DMS114 treated with DMSO at 0.1 percent for 48 hours (cell line): ENCODE data around the gene WDR90.
A peak's percentile ranks its signal among the peaks of the same experiment; 100 is the strongest.

Experiments
- DNase-seq: peaks from one replicate; lab custom pipeline; 2025; ENCODE audit not compliant: unreplicated experiment; lab: John Stamatoyannopoulos, UW

WDR90 gene

DNA sequence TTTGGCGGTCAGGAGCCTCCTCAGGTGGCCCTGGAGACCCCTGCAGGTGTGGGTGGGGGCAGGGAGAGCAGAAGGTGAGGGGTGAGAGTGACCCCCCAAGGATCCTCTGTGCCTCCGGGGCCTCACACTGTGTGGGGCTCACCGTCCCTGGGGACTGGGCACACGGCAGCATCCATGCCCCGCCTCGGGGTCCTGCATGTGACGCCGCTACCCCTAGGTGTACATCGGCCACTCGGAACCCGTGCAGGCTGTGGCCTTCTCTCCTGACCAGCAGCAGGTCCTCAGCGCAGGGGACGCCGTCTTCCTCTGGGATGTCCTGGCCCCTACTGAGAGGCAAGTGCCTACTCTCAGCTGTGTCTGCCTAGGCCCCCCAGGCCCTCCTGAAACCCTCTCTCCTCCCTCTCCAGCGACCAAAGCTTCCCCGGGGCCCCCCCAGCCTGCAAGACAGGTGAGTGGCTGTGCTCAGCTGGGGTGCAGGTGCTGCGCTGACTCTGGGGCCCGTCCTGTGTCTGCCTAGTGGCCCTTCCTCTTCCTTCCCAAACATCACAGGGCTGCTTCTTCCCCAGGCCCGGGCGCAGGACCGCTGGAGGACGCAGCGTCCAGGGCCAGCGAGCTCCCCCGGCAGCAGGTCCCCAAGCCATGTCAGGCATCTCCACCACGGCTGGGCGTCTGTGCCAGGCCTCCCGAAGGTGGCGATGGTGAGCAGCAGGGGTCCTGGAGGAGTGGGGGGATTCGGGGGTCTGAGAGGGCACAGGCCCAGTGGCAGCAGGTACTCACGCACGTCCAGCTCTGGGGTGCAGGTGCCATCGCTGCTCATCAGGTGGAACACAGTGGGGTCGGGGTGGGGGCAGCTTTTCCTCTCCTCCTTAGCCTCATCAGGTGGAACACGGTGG is 9.8 kb downstream of the WDR90 start:
- DNase-seq = no peak

DNA sequence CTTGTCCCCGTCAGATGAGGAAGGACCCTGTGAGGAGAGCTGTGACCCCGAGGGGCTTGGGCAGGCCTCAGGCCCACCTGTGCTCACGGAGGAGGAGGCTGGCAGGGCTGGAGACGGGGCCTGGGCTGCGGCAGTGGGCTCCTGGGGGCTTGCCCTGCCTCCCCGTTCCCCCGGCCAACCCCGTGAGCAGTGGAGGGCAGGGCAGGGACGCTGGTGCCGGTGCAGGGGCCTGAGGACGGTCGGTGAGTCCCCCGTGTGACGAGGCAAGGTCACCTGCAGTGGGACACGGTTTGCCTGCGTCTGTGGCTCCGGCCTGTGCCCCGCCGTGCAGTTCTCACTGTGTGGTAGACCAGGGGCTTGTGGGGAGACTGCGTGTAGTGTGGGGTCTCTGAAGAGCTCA is 10.5 kb downstream of the WDR90 start:
- no peak for DNase-seq

DNA sequence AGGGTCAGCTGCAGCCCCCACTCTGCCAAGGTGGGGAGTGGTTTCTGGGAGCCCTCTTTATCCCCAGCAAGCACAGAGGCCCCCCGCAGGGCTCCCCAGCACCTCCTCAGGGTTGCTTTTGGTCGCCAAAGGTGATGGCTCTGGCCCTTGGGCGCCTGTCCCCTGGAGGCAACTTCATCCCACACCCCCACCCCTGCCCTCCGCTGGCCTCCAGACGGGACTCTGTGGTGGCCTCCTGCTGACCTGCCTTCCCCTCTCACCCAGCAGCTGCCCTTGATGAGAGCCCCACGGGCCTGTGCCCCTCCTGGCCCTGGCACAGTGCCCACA is 10.9 kb downstream of the WDR90 start:
- DNase-seq = no peak

DNA sequence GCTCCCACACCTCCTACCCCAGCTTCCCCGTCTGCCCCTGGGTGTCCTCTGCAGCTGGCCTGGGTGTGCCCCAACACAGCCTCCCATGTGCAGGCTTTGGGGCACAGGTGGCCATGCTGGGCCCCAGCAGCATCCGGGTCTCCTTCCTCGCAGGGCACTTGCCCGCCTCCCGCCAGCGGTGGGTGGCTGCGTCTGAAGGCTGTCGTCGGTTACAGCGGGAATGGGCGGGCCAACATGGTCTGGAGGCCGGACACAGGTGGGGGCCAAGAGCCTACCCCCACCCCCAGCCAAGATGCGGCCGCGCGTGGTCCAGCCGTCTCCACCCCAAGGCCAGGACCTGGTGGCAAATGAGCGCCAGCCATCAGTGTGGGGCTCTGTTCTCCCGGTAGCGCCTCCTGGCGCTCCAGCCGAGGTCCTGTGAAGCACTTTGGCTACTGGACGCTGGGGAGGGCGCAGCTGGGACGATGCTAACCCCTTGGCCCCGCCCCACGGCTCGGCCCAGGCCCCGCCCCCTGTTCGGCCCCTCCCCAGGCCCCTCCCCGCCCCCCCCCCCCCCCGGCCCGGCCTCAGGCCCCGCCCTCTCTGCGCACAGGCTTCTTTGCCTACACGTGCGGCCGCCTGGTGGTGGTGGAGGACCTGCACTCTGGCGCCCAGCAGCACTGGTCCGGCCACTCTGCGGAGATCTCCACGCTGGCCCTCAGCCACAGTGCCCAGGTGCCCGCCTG is 11.5 kb downstream of the WDR90 start:
- no peak for DNase-seq

DNA sequence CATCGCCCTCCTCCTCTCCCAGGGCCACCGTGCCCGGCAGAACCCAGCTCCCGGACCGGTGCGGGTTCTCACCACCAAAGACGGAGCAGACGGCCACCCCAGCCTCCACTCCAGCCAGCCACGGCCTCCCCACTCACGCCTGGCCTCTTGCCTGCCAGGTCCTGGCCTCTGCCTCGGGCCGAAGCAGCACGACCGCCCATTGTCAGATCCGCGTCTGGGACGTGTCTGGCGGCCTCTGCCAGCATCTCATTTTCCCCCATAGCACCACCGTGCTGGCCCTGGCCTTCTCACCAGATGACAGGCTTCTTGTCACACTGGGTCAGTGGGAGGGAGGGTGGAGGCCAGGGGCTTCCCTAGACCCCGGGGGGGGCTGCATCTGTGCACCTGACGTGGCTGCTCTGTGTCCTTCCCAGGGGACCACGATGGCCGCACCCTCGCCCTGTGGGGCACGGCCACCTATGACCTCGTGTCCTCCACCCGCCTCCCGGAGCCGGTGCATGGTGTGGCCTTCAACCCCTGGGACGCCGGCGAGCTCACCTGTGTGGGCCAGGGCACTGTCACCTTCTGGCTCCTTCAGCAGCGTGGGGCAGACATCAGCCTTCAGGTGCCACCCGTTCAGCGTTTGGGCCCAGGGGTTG is 12.1 kb downstream of the WDR90 start:
- DNase-seq = no peak

DNA sequence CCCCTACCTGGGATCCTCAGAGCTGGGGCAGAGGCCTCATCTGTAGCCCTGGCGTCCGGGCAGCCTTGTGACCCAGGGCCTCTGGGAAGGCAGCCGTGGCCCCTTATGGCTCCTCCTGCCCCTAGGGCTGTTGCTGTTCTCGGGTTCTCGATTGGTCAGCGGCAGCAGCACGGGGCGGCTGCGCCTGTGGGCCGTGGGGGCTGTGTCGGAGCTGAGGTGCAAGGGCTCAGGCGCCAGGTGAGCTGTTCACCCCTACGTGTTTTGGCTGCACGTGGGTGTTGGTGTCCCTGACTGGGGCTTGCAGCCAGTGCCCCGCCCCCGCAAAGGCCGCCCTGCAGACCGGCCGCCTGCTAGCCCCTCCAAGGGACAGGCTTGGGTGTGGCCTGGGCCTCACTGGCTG is 12.9 kb downstream of the WDR90 start:
- DNase-seq = no peak

DNA sequence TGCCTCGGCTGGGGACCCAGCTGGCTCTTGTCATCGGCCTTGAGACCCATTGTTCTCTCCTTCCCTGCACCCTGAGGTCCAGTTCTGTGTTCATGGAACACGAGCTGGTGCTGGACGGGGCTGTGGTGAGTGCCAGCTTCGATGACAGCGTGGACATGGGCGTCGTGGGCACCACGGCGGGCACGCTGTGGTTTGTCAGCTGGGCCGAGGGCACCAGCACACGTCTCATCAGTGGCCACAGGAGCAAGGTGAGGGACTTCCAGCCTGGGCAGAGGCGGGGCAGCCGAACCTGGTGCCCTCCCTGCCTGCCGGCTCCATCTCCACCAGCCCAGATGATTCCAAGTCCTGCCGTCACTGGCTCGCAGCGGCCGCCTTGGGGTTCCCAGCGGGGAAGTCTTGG is 13.4 kb downstream of the WDR90 start:
- no peak for DNase-seq

DNA sequence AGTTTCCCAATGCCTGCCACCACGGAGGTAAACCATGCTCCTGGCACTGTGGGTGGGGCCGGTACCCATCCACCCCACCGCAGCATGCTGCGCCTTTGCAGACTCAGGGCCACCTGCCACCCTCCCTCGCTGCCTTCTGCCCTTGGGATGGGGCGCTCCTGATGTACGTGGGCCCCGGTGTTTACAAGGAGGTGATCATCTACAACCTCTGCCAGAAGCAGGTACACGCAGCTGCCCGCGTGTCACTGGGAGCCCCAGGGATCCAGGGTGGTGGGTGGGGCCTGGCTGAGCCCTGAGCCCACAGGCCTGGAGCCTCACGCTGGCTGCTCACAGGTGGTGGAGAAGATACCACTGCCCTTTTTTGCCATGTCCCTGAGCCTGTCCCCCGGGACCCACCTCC is 17.4 kb downstream of the WDR90 start:
- DNase-seq = no peak

DNA sequence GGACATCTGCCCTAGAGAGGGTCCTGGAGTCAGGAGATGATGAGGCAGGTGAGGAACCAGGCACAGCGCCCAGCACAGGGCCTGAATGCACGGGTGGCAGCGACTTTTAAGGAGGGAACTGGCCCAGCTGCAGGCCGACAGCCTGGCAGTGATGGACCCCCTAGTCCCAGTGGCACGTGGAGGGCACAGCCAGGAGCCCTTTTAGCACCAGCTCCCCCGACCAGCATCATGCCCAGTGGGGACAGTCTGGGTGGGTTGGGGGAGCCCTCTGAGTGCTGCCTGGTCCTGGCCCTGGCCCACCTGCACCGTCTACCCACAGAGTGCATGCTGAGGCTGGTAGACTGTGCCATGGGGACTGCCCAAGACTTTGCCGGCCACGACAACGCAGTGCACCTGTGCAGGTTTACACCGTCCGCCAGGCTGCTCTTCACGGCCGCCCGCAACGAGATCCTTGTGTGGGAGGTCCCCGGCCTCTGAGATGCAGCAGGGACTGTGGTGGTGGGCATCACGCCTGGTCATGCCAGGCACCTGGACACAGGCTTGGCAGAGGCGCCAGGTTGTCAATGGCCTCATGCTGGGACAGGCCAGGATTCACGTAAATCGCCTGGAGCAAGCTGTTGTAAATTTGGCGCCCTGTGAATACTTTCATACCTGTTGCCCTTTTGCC is 18.1 kb downstream of the WDR90 start:
- DNase-seq = no peak

DNA sequence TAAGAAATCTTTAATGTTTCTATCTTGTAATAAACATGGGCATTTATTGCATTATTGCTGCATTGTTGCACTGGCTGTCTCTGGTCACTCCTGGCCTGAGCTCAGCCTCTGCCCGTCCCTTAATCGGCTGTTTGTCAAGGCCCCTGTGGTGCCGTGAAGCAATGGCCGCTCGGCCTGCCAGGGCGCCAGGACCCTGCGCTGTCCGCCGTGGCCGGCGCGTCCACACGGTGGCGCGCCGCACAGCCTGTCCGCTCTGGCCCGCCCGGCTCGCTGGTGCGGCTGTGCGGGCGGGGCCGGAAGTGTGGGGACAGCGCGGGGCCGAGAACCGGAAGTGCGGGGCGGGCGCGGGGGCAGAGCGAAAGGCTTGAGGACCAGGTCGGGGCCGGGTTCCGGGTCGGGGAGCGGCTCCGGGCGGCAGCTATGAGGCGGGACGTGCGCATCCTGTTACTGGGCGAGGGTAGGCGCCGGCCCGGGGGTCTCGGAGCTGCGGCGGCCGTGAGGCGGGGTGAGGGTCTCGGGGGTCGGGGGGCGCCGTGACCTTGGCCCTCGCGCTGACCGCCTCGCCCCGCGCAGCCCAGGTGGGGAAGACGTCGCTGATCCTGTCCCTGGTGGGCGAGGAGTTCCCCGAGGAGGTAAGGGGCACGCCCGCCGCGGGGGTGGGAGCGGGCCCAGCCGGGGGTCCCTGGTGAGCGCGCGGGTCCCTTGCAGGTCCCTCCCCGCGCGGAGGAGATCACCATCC is 18.8 kb downstream of the WDR90 start, which contains the start of gene RHOT2:
Gene RHOT2, plus strand, starts transcription at position 353 of the 739 bp plus-strand sequence. Its CDS starts 68 bp downstream, at position 421.
- peak; percentile 75 for DNase-seq

DNA sequence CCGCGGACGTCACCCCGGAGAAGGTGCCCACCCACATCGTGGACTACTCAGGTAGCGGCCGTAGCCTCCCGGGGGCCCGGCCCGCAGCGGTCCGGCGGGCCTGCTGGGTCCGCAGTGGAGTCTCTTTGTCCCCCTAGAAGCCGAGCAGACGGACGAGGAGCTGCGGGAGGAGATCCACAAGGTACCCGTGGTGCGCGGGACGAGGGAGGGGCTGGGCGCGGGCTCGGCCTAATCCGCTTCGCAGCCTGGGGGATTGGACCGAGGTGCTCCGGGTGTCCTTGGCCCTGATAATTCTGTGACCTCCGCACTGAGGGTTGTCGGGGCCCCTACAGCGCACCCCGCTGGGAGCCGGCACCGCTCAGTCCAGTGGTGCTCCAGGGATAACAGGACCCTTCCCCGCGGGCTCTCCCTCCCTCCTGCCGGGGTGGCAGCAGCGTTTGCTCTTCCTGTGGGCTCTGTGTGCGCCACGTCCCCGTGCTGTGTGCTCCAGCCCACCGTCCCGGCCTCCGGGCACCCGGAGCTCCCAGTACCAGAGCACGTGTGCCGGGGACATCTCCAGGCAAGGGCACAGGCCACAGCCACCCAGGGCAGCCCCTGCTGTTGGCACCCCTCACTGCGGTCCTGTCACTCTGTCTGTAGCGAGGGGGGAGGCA is 19.5 kb downstream of the WDR90 start:
- no peak for DNase-seq

DNA sequence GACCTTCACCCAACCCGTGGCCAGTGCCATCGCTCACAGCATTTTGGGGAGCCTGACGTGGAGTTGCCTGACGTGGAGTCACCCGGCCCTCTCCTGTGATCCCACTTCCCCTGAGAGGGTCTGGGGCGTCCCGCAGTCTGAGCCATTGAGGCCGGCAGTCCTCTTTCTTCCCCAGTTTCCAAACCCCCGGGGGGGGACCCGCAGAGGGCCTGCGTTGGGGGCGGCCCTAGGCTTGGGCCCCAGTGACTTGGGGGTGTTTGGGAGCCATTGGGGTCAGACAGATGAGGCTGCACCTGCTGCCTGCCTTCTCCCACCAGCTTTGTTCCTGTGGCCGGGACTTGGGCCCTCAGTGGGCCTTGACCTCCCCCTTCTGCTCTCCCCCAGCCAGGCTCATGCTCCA is 20.5 kb downstream of the WDR90 start:
- no peak for DNase-seq

DNA sequence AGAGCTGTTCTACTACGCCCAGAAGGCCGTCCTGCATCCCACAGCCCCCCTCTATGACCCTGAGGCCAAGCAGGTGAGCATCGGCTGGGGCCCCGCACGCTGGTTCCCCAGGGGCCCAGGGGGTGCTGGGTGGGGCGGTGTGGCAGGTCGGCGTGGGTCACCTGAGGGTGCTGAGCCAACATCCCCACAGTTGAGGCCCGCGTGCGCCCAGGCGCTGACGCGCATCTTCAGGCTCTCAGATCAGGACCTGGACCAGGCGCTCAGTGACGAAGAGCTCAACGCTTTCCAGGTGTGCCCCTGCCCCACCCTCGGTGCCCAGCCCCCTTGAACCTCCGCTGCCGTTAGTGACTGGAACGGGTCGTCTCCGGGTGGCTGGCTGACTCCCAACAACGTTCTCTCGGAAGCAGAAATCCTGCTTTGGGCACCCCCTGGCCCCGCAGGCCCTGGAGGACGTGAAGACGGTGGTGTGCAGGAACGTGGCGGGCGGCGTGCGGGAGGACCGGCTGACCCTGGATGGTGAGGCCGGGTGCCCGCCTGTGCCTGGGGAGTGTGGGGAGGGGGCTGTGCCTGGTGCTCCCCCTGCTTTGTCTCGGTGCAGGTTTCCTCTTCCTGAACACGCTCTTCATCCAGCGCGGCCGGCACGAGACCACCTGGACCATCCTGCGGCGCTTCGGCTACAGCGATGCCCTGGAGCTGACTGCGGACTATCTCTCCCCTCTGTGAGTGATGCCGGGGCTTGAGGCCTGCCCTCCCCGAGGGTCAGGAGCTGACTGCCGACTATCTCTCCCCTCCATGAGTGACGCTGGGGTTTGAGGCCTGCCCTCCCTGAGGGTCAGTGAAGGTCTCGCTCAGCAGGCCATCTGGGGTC is 21.6 kb downstream of the WDR90 start:
- no peak for DNase-seq

DNA sequence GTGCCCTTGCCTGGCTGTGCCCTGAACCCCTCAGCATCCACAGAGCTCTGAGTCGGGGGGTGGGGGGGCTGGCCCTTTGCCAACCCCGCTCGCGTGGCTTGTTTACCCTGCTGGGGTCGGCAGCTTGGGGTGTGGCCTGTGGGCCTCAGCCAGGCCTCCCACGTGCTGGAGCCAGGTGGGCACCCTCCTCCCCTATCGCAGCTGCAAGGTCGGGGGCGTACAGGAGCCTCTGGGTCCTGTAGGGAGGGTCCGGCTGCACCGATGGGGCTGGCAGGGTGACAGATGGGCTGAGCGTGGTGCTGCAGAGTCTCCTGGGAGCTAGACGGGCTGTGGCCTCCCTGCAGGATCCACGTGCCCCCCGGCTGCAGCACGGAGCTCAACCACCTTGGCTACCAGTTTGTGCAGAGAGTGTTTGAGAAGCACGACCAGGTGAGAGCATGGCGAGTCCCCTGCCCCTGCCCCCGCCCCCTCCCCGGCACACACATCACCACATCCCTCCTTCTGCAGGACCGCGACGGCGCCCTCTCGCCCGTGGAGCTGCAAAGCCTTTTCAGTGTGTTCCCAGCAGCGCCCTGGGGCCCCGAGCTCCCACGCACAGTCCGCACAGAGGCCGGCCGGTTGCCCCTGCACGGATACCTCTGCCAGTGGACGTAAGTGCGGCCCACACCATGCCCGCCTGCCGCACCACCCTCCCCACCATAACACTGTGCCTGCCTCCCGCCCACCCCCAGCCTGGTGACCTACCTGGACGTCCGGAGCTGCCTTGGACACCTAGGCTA is 22.4 kb downstream of the WDR90 start:
- no peak for DNase-seq

DNA sequence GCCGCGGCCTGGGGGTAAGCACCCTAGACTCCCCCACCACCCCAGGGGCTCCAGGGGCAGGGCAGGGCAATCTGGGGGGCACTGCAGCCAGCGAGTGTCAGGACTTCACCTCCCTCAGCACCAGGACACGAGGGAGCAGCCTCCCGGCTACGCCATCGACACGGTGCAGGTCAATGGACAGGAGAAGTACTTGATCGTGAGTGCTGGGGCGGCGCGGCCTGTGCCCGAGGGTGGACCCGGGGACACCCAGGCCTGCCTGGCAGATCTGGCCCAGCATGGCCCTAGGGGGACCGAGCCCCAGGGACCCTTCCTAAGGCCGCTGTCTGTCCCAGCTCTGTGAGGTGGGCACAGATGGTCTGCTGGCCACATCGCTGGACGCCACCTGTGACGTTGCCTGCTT is 23.2 kb downstream of the WDR90 start:
- DNase-seq = no peak

DNA sequence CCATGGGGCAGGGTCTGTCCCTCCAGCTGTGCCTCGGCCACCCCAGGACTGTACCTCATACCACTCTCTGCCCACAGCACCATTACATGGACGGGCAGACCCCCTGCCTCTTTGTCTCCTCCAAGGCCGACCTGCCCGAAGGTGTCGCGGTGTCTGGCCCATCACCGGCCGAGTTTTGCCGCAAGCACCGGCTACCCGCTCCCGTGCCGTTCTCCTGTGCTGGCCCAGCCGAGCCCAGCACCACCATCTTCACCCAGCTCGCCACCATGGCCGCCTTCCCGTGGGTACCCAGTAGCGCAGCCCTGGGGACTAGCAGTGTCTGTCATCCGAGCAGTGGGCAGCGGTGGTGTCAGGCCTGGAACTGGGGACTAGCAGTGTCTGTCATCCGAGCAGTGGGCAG is 23.7 kb downstream of the WDR90 start:
- DNase-seq = no peak

DNA sequence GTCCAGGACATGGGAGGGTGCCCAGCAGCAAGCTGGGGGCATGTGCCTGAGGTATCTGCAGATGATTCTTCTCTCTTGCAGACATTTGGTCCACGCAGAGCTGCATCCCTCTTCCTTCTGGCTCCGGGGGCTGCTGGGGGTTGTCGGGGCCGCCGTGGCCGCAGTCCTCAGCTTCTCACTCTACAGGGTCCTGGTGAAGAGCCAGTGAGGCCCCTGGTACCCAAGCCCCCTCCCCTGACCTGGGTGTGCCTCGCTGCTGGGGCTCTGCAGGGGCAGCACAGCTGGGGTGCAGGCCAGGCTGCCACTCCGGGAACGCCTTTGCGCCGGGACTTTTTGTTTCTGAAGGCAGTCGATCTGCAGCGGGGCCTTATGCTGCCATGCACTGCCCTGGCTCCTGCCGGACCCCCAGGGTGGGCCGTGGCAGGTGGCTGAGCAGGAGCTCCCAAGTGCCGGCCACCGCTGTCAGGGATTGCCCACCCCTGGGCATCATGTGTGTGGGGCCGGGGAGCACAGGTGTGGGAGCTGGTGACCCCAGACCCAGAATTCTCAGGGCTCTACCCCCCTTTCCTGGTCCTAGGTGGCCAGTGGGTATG is 24.3 kb downstream of the WDR90 start:
- no peak for DNase-seq

DNA sequence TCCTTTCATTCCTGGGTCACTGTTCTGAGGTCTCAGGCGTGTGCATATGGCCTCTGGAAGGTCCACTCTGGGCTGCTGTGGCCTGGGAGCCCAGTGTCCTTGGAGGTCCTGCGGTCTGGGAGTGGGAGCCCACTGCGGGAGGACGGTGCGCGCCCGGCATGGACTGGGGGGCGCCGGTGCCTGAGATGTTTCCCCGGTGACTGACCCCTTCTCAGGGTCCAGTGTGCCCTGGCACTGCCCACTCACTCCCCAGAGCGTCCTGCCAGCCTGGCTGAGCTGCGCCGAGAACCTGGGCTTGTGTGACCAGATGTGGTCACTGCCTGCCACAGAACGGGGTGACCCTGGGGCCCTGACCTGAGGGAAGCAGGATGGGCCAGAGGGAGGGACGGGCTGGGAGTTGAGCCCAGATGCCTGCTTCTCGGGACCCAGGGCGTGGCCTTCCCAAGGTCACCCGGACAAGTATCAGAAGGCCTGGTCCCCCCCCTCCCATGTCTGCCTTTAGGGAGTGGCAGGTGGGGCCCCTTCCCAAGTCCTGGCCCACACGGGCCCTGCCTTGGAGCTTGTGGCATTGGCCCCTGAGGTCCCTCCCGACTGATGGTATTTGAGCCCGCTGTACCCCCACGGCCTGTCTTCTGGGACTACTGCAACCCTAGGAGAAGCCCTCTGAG is 25.2 kb downstream of the WDR90 start:
- no peak for DNase-seq
